HG03558 (cell line): ENCODE measurements around the gene CTDSPL.

Source experiments
- ATAC-seq: cut with Tn5 transposase; IDR thresholded peaks from one replicate; pipeline ENCODE4 v1.9.1; 2021; ENCODE audit warnings: moderate number of reproducible peaks; ENCODE audit not compliant: unreplicated experiment; ENCODE audit errors: extremely low read depth

The CTDSPL gene

GRCh38 chr3:37852097-37852496 is 9.6 kb upstream of the CTDSPL start:
- ATAC-seq: no peak

GRCh38 chr3:37852771-37853170 is 8.9 kb upstream of the CTDSPL start:
- no peak for ATAC-seq

GRCh38 chr3:37853691-37854413 is 7.8 kb upstream of the CTDSPL start:
- ATAC-seq: no peak

GRCh38 chr3:37855363-37855970 is 6.2 kb upstream of the CTDSPL start:
- ATAC-seq: no peak

- no peak for ATAC-seq
Measured at GRCh38 chr3:37856381-37856780, 5.3 kb upstream of the CTDSPL start.

GRCh38 chr3:37858742-37859141 is 2.9 kb upstream of the CTDSPL start:
- no peak for ATAC-seq

GRCh38 chr3:37859354-37859753 is 2.3 kb upstream of the CTDSPL start:
- no peak for ATAC-seq

- ATAC-seq: no peak
Measured at GRCh38 chr3:37859908-37860199, 1.8 kb upstream of the CTDSPL start.

- no peak for ATAC-seq
Measured at GRCh38 chr3:37862219-37862902, 681 bp downstream of the CTDSPL start.

GRCh38 chr3:37862903-37863815 is 1.5 kb downstream of the CTDSPL start:
- no peak for ATAC-seq

GRCh38 chr3:37863949-37864822 is 2.5 kb downstream of the CTDSPL start:
- no peak for ATAC-seq

- ATAC-seq: no peak
Measured at GRCh38 chr3:37864904-37865303, 3.2 kb downstream of the CTDSPL start.

- ATAC-seq: no peak
Measured at GRCh38 chr3:37867144-37867543, 5.5 kb downstream of the CTDSPL start.

- ATAC-seq: no peak
Measured at GRCh38 chr3:37871858-37872257, 10.2 kb downstream of the CTDSPL start.

GRCh38 chr3:37872413-37873160 is 10.9 kb downstream of the CTDSPL start:
- ATAC-seq: no peak

GRCh38 chr3:37876279-37876678 is 14.6 kb downstream of the CTDSPL start:
- ATAC-seq: no peak

GRCh38 chr3:37882711-37883110 is 21.0 kb downstream of the CTDSPL start:
- ATAC-seq: no peak

GRCh38 chr3:37885814-37886213 is 24.1 kb downstream of the CTDSPL start:
- no peak for ATAC-seq

GRCh38 chr3:37886395-37886794 is 24.7 kb downstream of the CTDSPL start:
- ATAC-seq: no peak
